Measurements from ENCODE around the gene BBS1.
"Not testable (repeated sequence)": the region's sequence is repeated elsewhere in the genome, so short reads cannot be mapped to it uniquely, and the experiment has no call there.

The BBS1 gene

DNA sequence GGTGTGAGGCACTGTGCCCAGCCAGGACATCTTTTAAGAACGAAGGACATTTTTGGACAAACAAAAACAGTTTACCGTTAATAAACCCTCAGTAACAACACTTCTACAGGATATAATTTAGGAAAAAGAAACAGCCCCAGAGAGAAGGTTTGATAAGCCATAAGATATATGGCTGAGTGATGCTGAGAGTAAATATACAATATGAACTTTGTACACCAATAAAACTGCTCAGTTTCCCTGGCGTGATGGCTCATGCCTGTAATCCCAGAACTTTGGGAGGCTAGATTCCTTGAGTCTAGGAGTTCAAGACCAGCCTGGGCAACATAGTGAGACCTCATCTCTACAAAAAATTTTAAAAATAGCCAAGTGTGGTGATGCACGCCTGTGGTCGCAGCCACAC, 11.9 kb upstream of the BBS1 start:
- intact Hi-C loops (cut with DNase I) = no loop called here
- DNase-seq = no peak

DNA sequence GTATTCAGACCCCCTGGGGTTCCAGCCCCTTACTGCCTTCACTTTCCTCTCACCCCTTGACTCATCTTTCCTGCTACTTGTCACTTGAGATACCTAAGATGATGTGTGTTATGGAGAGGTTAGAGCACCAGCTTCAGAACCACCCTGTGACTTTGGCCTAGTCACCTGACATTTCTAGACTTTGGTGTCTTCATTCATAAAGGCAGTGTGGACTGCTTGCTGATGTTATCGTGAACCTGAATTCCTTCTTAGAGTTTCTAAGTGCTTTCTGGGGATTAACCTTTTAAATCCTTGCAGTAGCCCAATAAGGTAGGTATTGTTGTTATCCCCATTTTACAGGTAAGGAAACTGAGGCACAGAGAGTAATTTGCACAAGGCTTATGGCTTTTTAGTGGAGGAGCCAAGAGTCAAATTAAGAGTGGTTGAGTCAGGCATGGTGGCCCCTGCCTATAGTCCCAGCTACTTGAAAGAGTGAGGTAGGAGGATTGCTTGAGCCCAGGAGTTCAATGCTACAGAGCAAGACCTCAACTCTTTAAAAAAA, 5.1 kb upstream of the BBS1 start:
- no peak for DNase-seq
- intact Hi-C loops (cut with DNase I) = no loop called here

DNA sequence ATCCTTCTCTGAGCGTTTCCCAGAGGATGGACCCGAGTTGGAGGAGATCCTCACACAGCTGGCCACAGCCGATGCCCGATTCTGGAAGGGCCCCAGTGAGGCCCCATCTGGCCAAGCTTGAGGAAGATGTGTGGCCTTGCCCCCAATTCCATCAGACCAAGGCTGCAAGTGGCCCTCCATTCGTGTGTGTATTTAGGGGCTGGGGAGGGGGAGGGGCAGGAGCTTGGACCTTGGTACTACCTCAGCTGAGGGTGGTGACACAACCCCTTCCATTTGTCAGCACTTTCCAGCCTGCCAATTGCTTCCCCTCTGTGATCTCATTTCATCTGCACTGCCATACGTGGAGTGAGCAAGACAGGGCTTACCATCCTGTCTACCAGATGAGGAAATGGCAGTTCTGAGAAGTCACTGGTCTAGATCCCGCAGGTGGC, 1.3 kb upstream of the BBS1 start:
- intact Hi-C loops (cut with DNase I) = no loop called here
- DNase-seq = no peak

DNA sequence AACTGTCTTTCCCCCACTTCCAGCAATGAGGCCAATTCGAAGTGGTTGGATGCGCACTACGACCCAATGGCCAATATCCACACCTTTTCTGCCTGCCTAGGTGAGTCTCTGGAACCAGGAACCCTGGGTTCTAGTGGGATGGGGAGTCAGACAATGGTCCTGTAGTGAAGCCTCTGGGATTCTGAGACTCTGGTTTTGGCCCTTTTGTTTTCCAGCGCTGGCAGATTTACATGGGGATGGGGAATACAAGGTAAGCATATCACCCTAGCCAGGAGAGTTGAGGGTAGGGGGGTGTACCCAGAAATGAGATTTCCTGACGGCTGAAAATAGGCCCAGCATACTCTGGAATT, 530 bp downstream of the BBS1 start:
- intact Hi-C loops (cut with DNase I) = no loop called here
- peak in 1 of 42 donors; percentile 4 for DNase-seq

DNA sequence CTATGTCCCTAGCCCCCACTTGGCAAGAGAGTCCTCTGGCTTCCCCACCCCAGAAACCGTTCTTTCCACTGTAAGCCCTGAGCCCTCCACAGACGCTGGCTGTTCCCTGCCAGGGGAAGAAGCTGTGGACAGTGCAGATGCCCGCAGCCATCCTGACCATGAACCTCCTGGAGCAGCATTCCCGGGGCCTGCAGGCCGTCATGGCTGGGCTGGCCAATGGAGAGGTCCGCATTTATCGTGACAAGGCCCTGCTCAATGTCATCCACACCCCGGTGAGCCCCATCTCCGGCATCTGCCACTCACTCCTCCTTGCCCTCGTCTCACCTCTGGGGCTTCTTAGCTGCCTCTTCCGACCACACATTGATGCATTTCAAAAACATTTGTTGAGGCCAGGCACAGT, 13.2 kb downstream of the BBS1 start:
- intact Hi-C loops (cut with DNase I) = no loop called here
- no peak for DNase-seq

DNA sequence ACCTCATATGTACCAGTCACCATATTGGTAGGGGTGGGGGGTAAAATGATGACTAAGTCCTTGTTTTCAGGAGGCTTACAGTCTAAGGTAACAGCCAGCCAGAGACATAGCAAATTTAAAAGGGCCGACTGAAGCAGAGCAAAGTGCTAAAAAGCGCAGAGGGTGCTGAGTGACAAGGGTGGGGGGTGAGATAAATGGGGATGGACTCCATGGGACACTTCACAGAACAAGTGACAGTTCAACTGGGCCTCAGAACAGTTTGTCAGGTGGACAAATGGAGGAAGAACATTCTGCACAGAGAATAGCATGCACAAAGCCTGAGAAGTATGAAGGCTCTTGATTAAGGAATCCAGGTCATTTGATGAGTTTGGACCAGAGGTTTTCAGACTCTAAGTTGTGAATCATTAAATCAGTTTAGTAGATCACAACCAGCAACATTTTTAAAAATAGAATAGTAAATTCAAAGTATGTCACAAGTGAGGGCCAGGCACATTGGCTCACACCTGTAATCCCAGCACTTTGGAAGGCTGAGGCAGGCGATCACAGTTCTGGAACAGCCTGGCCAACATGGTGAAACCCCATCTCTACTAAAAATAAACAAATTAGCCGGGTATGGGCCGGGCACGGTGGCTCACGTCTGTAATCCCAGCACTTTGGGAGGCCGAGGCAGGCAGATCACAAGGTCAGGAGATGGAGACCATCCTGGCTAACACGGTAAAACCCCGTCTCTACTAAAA, 14.0 kb downstream of the BBS1 start:
- intact Hi-C loops (cut with DNase I) = no loop called here

DNA sequence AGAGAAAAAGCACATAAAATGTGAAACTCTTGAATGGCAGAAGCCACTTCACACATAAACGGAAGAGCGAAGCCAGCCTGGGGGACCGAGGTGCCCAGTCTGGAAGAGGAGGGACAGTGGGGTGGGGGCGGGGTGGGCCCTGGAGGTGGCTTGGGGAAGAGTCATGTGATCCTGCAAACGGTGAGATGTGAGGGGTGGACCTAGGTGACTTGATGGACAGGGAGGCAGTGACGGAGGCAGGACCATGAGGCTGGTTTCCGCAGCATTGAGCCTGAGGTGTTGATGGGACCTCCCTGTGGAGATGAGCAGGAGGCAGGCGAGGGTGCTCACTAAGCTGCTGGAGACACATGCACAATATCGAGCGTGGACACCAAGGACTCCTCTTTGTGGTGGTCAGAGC, 18.6 kb downstream of the BBS1 start:
- no peak for DNase-seq
- intact Hi-C loops (cut with DNase I) = no loop called here

More for the DNA sequence above, 14.0 kb downstream of the BBS1 start:
- DNase-seq = no peak

DNA sequence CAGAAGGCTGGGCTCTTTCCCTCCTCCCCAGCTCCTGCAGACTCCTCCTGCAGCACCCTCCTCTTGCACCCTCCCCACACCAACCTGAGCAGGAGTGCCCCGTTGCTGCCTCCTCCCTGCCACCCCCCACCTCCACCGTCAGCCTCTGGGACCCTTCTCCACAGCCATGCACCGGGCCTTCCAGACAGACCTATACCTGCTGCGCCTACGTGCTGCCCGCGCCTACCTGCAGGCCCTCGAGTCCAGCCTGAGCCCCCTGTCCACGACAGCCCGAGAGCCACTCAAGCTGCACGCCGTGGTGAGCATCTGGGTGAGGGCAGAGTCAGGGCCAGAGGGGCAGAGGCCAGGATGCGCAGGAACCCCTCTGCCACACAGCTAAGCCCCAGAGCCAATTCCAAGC, 19.2 kb downstream of the BBS1 start:
- no peak for DNase-seq
- intact Hi-C loops (cut with DNase I) = no loop called here

DNA sequence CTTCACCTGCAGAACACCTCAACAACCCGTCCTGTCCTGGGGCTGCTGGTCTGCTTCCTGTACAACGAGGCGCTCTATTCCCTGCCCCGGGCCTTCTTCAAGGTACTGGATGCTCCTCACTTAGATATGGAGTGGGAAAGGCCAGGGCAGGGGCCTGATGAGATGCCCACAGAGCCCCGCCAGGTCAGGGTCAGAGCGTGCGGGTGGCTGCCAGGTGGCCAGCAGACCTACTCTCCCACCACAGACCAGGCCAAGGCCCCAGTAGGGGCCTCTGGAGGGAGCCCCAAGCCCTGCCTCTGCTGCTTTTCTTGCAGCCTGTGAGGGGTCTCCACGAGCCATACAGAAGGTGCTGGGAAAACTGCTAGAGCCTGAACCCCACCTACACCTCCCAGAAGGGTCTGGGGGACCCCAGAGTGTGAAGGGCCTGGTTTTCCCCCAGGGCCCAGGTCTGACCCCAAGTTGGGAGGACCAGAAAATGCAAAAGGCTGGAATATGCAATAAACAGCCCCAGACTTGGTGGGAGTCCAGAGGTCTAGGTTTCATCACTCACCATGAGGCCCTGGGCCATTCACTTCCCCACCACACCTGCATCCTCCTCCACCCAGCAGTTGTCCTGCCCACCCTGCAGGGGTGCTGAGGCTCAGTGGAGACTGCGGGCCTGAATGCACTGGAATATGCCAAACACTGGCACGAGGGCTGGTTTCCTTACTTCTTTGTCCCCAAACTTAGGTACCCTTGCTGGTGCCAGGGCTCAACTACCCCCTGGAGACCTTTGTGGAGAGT, 20.7 kb downstream of the BBS1 start:
- no peak for DNase-seq
- intact Hi-C loops (cut with DNase I) = no loop called here

DNA sequence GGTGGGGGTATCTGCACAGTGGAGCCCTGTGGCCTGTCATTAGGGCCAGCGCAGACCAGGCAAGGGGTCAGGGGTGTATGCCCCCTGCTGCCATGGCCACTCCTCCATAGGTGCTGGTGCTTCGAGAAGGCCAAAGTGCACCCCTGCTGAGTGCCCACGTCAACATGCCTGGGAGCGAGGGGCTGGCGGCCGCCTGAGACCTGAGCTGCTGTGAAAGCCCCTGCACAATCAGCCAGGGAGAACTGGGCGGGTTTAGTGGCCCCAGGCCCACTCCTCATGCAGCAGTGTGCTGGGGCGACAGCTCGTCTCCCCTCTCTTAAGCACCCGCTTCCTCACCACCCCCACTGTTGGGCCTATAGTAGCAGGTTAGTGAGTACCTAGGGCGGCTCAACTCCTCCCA, 21.4 kb downstream of the BBS1 start:
- no peak for DNase-seq
- intact Hi-C loops (cut with DNase I) = no loop called here

DNA sequence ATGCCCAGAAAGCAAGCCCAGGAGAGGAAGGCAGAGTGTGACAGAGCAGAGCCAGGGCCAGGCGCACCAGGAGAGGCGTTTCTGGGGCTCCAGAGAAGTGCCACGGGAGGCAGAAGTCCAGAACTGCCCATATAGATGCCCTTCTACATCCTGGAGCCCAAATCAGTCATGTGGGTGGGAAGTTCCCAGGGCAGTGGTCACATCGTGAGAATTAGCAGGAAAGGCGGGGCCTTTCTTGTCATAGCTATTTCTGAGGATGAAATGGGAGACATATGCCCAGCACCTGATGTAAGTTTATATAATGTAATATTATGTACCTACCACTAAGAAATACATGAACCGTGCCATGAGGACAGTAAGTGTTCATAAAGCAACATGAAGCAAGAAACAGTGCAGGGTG, 22.3 kb downstream of the BBS1 start:
- intact Hi-C loops (cut with DNase I) = no loop called here
- DNase-seq = no peak

DNA sequence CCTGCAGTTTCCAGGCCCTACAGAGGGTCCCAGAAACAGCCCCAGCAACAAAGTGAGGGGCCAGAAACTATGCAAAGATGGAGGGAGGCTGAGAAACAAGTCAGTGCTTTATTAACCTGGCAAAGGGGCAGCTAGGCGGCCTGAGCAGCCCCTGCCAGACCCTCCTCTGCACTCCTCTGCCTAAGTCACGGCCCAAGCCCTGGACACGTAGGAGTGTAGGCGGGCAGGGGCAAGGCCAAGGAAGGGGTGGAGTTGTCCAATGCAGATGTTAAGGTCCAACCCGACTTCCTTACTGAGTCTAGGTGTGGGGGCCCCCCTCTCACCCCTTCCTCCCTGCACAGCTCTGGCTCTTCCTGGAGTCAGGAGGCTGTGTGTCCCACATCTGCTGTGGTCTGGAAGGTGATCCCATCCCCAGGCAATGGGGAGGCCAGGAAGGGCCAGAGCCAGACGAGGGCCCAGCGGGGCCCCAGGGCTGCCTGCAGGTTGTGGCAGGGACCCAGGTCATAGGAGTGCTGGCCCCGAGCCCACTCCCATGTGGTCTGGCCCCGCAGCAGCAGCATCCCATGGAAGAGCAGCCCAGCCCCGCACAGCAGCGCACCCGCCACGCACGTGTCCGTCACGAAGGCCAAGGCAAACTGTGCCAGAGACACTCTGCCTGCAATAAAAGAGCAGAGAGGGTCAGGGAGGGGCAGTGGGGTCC, 28.9 kb downstream of the BBS1 start:
- intact Hi-C loops (cut with DNase I) = no loop called here
- no peak for DNase-seq

DNA sequence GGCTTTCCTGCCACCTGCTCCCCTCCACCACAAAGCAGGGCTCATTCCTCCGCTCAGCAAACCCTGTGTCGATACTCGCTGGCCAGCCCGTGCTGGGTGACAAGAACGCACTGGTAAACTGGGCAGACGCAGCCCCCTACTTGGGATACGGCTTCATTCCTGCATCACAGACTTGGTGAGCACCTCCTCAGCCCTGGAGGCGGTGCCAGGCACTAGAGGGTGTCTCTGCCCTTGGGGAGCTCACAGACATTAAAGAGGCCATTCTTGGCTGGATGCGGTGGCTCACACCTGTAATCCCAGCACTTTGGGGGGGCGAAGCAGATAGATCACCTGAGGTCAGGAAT, 29.4 kb downstream of the BBS1 start:
- no peak for DNase-seq
- intact Hi-C loops (cut with DNase I) = no loop called here

DNA sequence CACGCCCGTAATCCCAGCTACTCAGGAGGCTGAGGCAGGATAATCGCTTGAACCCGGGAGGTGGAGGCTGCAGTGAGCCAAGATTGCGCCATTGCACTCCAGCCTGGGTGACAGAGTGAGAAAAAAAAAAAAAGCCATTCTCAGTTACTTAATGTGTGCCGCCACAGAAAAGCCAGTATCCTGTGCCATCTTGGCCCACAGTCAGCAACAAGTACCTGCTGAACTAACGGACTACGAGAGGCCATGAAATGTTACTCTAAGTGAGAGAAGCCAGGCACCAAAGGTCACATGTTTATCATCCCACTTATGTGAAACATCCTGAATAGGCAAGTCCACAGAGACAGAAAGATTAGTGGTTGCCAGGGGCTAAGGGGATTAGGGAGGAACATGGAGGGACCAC, 30.2 kb downstream of the BBS1 start:
- DNase-seq; intact Hi-C loops (cut with DNase I): not testable (repeated sequence)

DNA sequence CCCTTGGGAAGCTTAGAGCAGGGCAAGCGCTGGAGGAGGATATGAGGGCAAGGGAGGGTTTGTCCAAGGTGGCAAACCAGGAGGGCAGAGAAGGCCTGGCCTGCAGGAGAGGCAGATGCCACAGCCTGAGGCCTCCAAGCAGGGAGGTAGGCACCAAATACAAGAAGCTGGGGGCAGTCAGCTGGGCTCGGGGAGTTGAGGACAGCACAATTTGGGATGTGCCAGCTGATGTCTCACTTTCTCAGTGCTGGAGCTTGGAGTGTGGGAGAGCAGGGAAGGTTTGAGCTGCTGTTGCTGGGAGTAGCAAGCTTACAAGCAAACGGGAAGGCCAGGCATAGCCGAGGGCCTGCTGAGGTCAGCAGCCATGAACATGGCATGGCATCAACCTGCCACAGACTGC, 31.5 kb downstream of the BBS1 start:
- no peak for DNase-seq
- intact Hi-C loops (cut with DNase I) = no loop called here

DNA sequence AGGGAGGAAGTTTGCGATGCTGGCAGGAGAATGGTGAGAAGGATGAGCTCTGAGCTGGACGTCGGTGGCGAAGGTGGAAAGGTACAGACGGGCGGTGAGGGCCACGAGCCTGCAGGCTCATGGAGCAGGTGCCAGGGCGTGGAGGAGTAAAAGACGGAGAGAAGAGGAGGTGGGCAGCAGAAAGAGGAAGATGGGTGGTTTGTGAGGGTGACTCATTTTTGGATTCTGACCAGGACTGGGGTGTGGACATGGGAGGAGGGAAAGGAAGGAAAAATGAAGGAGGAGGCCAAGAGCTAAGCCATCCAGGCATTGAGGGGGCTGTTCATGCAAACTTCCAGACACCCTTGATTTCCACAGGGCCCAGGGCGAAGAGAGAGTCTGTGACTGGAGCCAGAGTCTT, 31.9 kb downstream of the BBS1 start:
- DNase-seq = no peak
- intact Hi-C loops (cut with DNase I) = no loop called here

DNA sequence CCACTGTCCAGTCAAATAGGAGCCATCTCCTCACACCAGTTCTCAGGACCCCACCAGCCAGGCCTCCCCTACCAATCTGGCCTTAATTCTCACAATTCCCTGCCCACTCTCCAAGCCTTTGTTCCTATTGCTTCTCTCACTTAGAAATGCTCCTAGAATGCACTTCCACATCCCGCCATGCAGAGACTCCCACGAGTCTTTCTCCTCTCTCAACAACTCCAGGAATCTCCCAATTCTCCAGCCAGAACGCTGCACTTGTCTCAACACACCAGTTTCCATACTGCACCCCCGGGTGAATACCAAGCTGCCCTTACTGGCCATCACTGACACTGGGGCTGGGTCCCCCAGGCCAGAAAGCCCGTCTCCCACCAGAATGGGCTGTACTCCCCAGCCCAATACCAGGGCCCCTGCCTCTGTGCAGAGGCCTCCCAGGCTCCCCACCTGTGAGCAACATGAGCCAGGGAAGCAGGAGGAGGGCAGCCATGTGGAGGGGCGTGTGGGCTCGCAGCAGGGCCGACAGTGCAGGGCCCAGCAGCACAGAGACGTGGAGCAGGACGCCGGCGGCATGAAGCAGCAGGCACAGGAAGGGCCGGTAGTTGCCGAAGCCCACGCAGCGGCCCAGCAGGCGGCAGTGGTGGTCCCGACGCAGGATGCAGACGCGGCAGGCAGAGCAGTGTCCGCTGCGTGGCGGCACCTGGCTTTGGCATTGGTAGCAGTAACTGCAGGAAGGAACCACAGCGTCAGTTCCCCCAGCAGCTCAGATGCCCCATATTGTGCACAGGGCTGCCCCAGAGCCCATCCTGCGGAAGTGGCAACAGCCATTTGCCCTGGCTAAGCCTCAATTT, 33.0 kb downstream of the BBS1 start:
- peak in 25 of 42 donors; percentile 13 to 64 (median 44) for DNase-seq
- intact Hi-C loops (cut with DNase I) = no loop called here

DNA sequence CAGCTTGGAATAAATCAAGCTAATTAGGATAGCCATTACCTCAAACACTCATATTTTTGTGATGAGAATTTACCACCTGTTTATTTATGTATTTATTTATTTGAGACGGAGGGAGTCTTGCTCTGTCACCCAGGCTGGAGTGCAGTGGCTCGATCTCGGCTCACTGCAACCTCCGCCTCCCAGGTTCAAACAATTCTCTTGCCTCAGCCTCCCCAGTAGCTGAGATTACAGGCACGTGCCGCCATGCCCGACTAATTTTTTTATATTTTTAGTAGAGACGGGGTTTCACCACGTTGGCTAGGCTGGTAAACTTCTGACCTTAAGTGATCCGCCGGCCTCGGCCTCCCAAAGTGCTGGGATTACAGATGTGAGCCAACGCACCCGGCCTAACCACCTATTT, 34.5 kb downstream of the BBS1 start:
- DNase-seq; intact Hi-C loops (cut with DNase I): not testable (repeated sequence)

DNA sequence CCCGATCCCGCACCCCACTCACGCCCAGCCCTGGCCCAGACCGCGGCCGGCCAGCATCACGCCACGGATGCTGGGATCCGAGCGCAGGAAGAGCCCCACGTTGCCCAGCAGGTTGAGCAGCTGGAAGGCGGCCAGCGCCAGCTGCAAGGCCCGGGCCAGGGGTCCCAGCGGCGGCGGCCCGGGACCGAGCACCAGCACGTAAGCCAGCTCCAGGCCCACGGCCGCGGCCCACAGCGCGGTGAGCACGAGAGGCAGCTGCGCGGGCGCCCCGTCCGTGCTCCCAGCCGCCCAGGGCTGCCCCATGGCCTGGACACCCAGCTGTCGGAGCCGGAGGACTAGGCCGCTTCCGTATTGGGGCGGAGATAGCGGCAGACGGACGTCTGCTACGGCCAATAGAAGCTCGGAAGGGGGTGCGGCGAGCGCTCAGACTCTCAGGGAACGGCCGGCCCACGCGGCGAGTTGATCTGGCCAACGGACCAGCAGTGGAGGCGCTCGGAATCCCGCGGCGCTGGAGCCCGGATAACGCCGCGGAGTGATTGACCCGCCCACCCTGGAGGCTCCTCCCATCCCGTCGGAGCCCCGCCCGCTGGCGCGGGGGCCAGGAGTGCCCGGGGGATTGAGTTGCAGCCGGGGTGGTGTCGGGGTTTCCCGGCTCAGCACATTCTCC, 35.4 kb downstream of the BBS1 start, which contains the start of gene ZDHHC24:
Gene ZDHHC24, minus strand, starts transcription at position 348 of the 667 bp plus-strand sequence. Its CDS starts 45 bp downstream, at position 303.
- intact Hi-C loops (cut with DNase I) = no loop called here
- peak; percentile 90 to 98 (median 96) for DNase-seq

Data from head of caudate nucleus (tissue), 42 donors.